ENCODE data around the gene PTPRR. TPM values are rescaled to one million over a fixed set of nuclear protein-coding genes. Genes with fewer than 3 reads are reported as not detected.

The PTPRR gene
- total RNA-seq, 2 donors from 2014 or later = 21.8 to 43.8 TPM

DNA sequence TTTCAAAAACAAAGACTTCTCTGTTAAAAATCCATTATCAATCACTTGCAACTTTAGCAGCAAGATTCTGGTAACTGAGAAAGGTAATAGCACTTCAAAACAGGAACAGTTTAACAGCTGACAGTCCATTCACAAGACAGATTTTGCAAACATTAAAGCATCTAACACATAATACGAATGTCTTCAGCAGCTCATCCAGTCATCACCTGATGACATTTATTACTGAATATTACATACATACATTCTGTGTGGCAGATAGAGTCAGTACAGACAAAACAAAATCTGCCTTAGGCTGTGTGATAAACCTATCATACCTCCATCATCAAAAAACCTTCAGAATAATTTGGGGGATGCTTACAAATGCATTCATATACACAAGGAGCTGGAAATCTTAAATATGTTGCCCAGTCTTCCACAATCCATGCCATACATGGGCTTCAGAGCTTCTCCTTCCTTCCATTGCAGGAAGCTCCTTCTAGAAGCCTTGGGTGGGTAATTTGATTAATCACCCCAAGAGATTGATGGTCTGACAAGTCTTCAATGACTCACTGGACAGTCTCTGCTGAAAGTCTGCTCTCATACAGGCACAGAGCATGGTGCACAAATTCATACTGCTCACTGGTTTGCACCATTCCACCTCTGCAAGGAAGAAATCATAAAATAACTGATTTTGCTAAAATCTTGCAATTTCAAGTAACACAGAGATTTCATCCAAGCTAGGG lies 281.7 kb downstream of the PTPRR start:
- Histone ChIP-seq H3K4me3 (no peak overlapping the region), H3K36me3 (no peaks in the 10 kb centered on the region), H3K9me3 (no peaks in the 10 kb centered on the region), H3K9ac (ENCODE audit: low read depth in 2 of 2, low read length in 2 of 2) (no peak overlapping the region), H3K27me3 (no peaks in the 10 kb centered on the region), H3K27ac (no peak overlapping the region), H3K4me1 (no peaks in the 10 kb centered on the region)
- TF ChIP-seq, protein P1, sequence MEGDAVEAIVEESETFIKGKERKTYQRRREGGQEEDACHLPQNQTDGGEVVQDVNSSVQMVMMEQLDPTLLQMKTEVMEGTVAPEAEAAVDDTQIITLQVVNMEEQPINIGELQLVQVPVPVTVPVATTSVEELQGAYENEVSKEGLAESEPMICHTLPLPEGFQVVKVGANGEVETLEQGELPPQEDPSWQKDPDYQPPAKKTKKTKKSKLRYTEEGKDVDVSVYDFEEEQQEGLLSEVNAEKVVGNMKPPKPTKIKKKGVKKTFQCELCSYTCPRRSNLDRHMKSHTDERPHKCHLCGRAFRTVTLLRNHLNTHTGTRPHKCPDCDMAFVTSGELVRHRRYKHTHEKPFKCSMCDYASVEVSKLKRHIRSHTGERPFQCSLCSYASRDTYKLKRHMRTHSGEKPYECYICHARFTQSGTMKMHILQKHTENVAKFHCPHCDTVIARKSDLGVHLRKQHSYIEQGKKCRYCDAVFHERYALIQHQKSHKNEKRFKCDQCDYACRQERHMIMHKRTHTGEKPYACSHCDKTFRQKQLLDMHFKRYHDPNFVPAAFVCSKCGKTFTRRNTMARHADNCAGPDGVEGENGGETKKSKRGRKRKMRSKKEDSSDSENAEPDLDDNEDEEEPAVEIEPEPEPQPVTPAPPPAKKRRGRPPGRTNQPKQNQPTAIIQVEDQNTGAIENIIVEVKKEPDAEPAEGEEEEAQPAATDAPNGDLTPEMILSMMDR (IDR thresholded peaks at IDR 0.05) = no peak
- intact Hi-C loops (cut with DNase I) = no loop called here
- no peak for DNase-seq

DNA sequence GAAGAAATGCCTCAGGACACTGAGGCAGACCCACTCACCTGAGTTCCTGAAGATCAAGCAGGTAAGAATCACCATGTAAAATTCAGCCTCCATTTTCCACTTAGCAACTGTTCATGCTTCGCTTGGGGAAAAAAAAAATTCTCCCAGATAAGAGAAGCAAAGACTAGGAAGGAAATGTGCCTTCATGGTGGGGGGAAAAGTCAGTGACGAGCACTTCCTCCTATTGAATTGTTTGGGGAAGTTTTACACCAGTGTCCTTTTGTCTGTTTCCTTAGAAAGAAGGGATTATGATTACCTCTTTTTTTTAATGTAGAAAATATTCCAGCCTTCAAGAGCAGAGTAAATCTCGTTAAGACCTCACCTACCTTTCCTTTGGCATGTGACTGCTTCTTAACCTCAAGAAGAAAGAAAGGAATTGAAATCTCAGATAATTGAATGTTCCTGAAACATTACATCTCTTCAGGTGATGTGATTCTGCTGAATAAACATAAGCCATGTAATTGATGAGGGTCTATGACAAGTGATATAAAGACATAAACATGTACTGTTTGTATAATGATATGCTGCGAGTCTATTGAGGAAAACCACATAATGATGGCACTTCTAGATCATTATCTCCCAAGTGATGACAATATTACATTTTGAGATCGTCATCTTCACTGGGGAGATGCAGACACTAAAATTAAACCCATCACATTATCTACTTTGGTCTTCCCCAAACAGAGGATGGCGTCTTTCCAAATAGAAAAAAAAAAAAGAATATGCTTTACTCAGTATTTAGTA lies 283.0 kb downstream of the PTPRR start, which contains the start of gene PTPRB:
Gene PTPRB (minus strand): TSS at position 127 of the 783 bp plus-strand sequence. CDS start 34 bp downstream, at position 93.
- H3K9me3 ChIP-seq = no peaks in the 10 kb centered on the region
- no peak within 1 kb of the TSS for H3K4me3 ChIP-seq
- no peaks in the 10 kb centered on the region for H3K27me3 ChIP-seq
- H3K36me3 ChIP-seq = no peaks in the 10 kb centered on the region
- DNase-seq = no peak
- H3K27ac ChIP-seq = no peak within 1 kb of the TSS
- TF ChIP-seq, protein P1 (IDR thresholded peaks at IDR 0.05) = no peak
- H3K4me1 ChIP-seq = no peaks in the 10 kb centered on the region
- H3K9ac ChIP-seq (ENCODE audit: low read depth in 2 of 2, low read length in 2 of 2) = no peak within 1 kb of the TSS
- intact Hi-C loops (cut with DNase I) = no loop called here

DNA sequence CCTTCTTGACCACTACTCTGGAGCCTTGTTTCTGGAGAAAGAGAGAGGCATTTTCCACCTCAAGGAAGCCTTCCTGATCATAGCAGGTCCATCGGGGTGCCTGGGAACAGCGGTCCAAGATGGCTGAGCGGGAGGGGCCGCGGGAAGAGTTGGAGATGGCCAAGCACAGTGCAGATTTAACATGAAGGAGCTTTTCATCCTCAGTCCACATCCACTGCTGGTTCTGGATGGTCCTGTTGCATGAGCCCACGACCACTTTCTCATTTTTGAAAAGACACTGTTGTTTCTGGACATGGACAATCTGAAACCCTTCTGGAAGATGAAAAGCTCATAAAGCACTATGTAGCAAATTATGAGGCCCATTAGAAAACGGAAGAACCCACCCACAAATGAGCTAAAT lies 284.8 kb downstream of the PTPRR start:
- no peaks in the 10 kb centered on the region for H3K36me3 ChIP-seq
- H3K9ac ChIP-seq (ENCODE audit: low read depth in 2 of 2, low read length in 2 of 2) = no peak overlapping the region
- DNase-seq = no peak
- H3K4me1 ChIP-seq = no peaks in the 10 kb centered on the region
- no peak overlapping the region for H3K27ac ChIP-seq
- TF ChIP-seq, protein P1 (IDR thresholded peaks at IDR 0.05) = no peak
- no peaks in the 10 kb centered on the region for H3K27me3 ChIP-seq
- intact Hi-C loops (cut with DNase I) = no loop called here
- H3K9me3 ChIP-seq = no peaks in the 10 kb centered on the region
- H3K4me3 ChIP-seq = no peak overlapping the region

DNA sequence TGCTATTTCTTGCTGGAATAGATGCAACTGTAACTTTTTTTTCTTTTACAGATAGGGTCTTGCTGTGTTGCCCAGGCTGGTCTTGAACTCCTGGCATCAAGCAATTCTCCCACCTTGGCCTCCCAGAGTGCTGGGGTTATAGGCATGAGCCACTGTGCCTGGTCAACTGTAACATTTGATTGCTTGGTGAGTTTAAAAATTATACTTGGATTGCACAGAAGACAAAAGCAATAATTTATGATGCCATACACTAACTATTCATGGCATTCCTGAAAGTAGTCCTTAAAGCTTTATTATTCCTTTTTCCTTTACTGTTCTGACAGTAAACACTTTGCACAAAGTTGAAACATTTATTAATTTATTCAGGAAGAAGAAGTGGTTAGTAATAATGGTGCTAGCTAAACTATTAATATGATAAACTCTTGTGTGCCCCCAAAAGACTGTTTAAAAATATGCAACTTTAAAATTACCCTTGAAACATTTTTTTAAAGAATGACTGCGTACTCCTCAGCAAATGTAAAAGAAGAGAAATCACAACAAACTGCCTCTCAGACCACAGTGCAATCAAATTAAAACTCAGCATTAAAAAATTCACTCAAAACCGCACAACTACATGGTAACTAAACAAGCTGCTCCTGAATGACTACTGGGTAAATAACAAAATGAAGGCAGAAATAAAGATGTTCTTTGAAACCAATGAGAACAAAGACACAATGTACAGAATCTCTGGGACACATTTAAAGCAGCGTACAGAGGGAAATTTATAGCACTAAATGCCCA lies 291.6 kb downstream of the PTPRR start:
- H3K9me3 ChIP-seq = no peaks in the 10 kb centered on the region
- no peaks in the 10 kb centered on the region for H3K27me3 ChIP-seq
- intact Hi-C loops (cut with DNase I) = no loop called here
- H3K9ac ChIP-seq (ENCODE audit: low read depth in 2 of 2, low read length in 2 of 2) = no peak overlapping the region
- H3K4me1 ChIP-seq = no peaks in the 10 kb centered on the region
- no peak overlapping the region for H3K4me3 ChIP-seq
- TF ChIP-seq, protein P1 (IDR thresholded peaks at IDR 0.05) = no peak
- no peaks in the 10 kb centered on the region for H3K36me3 ChIP-seq
- DNase-seq = no peak
- H3K27ac ChIP-seq = no peak overlapping the region

DNA sequence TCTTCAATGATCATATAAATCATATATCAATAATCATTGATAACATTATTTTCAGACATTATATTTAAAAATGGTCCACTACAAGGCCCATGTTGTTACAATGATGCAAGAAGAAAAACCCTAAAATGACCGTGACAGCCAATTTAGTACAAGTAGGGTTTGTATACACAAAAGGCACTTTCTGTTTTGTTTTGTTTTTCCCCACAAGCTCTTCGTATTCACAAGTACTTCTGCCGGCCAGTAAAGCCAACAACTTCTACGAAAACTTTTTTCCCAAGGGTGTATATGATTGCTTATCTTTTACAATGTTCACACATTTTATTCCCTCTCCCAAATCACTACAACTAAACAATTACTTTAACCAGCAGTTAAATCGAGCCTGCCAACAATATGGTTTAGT lies 292.9 kb downstream of the PTPRR start:
- intact Hi-C loops (cut with DNase I) = no loop called here
- no peaks in the 10 kb centered on the region for H3K36me3 ChIP-seq
- TF ChIP-seq, protein P1 (IDR thresholded peaks at IDR 0.05) = no peak
- no peak overlapping the region for H3K4me3 ChIP-seq
- H3K4me1 ChIP-seq = no peaks in the 10 kb centered on the region
- no peaks in the 10 kb centered on the region for H3K9me3 ChIP-seq
- H3K27me3 ChIP-seq = no peaks in the 10 kb centered on the region
- DNase-seq = no peak
- no peak overlapping the region for H3K27ac ChIP-seq
- no peak overlapping the region for H3K9ac ChIP-seq (ENCODE audit: low read depth in 2 of 2, low read length in 2 of 2)

All from colonic mucosa (tissue), 4 donors.